Measurements from ENCODE around the gene OGN.
"Not testable (repeated sequence)": the region's sequence is repeated elsewhere in the genome, so short reads cannot be mapped to it uniquely, and the experiment has no call there.

The OGN gene

GRCh38 chr9:92404042-92404836, at the start of gene OGN:
Gene OGN, minus strand, starts transcription at chr9:92404578. Its CDS starts 1,171 bp downstream, at chr9:92403407.
- no peak for DNase-seq (ENCODE audit: extremely low read depth in 1 of 2, low read depth in 1 of 2)

- no peak for DNase-seq (ENCODE audit: extremely low read depth in 1 of 2, low read depth in 1 of 2)
These were observed 42.2 kb upstream of the OGN start for GRCh38 chr9:92446536-92446935.

- DNase-seq (ENCODE audit: extremely low read depth in 1 of 2, low read depth in 1 of 2): no peak
These were observed 40.5 kb upstream of the OGN start for GRCh38 chr9:92444841-92445240.

- DNase-seq (ENCODE audit: extremely low read depth in 1 of 2, low read depth in 1 of 2): no peak
These were observed 36.3 kb upstream of the OGN start for GRCh38 chr9:92440751-92441046.

GRCh38 chr9:92439921-92440750, 35.8 kb upstream of the OGN start:
- no peak for DNase-seq (ENCODE audit: extremely low read depth in 1 of 2, low read depth in 1 of 2)

- DNase-seq (ENCODE audit: extremely low read depth in 1 of 2, low read depth in 1 of 2): no peak
These were observed 34.6 kb upstream of the OGN start for GRCh38 chr9:92438900-92439526.

- DNase-seq (ENCODE audit: extremely low read depth in 1 of 2, low read depth in 1 of 2): no peak
These were observed 30.9 kb upstream of the OGN start for GRCh38 chr9:92435263-92435662.

GRCh38 chr9:92432972-92433548, 28.7 kb upstream of the OGN start:
- DNase-seq (ENCODE audit: extremely low read depth in 1 of 2, low read depth in 1 of 2): no peak

- no peak for DNase-seq (ENCODE audit: extremely low read depth in 1 of 2, low read depth in 1 of 2)
These were observed 28.0 kb upstream of the OGN start for GRCh38 chr9:92432350-92432749.

- DNase-seq (ENCODE audit: extremely low read depth in 1 of 2, low read depth in 1 of 2): no peak
These were observed 25.5 kb upstream of the OGN start for GRCh38 chr9:92429836-92430235.

- no peak for DNase-seq (ENCODE audit: extremely low read depth in 1 of 2, low read depth in 1 of 2)
These were observed 22.2 kb upstream of the OGN start for GRCh38 chr9:92426501-92427145.

- DNase-seq (ENCODE audit: extremely low read depth in 1 of 2, low read depth in 1 of 2): no peak
These were observed 21.1 kb upstream of the OGN start for GRCh38 chr9:92425474-92425873.

GRCh38 chr9:92424340-92424739, 20.0 kb upstream of the OGN start, which contains the start of gene OMD:
Gene OMD, minus strand, starts transcription at chr9:92424471. Its CDS starts 6,913 bp downstream, at chr9:92417558.
- no peak for DNase-seq (ENCODE audit: extremely low read depth in 1 of 2, low read depth in 1 of 2)

- no peak for DNase-seq (ENCODE audit: extremely low read depth in 1 of 2, low read depth in 1 of 2)
These were observed 19.2 kb upstream of the OGN start for GRCh38 chr9:92423612-92424011.

- DNase-seq (ENCODE audit: extremely low read depth in 1 of 2, low read depth in 1 of 2): no peak
These were observed 18.4 kb upstream of the OGN start for GRCh38 chr9:92422611-92423338.

GRCh38 chr9:92414566-92414965, 10.2 kb upstream of the OGN start:
- no peak for DNase-seq (ENCODE audit: extremely low read depth in 1 of 2, low read depth in 1 of 2)

- DNase-seq (ENCODE audit: extremely low read depth in 1 of 2, low read depth in 1 of 2): not testable (repeated sequence)
These were observed 6.8 kb upstream of the OGN start for GRCh38 chr9:92411157-92411556.

GRCh38 chr9:92408747-92409478, 4.5 kb upstream of the OGN start:
- DNase-seq (ENCODE audit: extremely low read depth in 1 of 2, low read depth in 1 of 2): no peak

GRCh38 chr9:92407818-92408217, 3.4 kb upstream of the OGN start:
- DNase-seq (ENCODE audit: extremely low read depth in 1 of 2, low read depth in 1 of 2): no peak
